Keratinocyte (primary cell): ENCODE measurements around the gene PPCS. TPM values are rescaled to one million over a fixed set of nuclear protein-coding genes. Genes with fewer than 3 reads are reported as not detected.

Experiments used
- DNase-seq: peaks from one replicate; pipeline ENCODE4 v3.0.0-alpha.2; 2011; ENCODE audit warnings: low read depth, missing footprints, low spot score
- FAIRE-seq: peaks from 2 replicates; lab custom pipeline; 2011; peaks lifted over from hg19 to GRCh38; lab: Jason Lieb, UNC
- H2AFZ ChIP-seq: 2 replicates; pipeline ENCODE4 v1.6.0; 2012; ENCODE audit warnings: low read length, control low read depth, inconsistent platforms; ENCODE audit not compliant: control insufficient read depth
- H3K27ac ChIP-seq: 2 replicates; pipeline ENCODE4 v1.5.1; 2011; ENCODE audit warnings: low read length; ENCODE audit not compliant: control insufficient read depth, insufficient read depth
- H3K27me3 ChIP-seq: 3 replicates; pipeline ENCODE4 v1.6.0; 2011; ENCODE audit warnings: low read length; ENCODE audit not compliant: control insufficient read depth, insufficient read depth; ENCODE audit errors: extremely low read depth
- H3K36me3 ChIP-seq, 2 experiments: 2 replicates in 1 of 2; 3 replicates in 1 of 2; pipeline ENCODE4 v1.5.1; 2011; ENCODE audit warnings: low read length in 2 of 2, mild to moderate bottlenecking in 1 of 2; ENCODE audit not compliant: control insufficient read depth in 2 of 2, insufficient read depth in 2 of 2; ENCODE audit errors: extremely low read depth in 1 of 2
- H3K4me1 ChIP-seq: 3 replicates; pipeline ENCODE4 v1.5.1; 2011; ENCODE audit warnings: low read length; ENCODE audit not compliant: control insufficient read depth, insufficient read depth; ENCODE audit errors: extremely low read depth
- H3K4me2 ChIP-seq: 3 replicates; pipeline ENCODE4 v1.6.0; 2011; ENCODE audit warnings: low read depth, low read length; ENCODE audit not compliant: control insufficient read depth, insufficient read depth; ENCODE audit errors: extremely low read depth
- H3K4me3 ChIP-seq, 3 experiments: fragments of 200-600 bp in 1 of 3; sonication (generic) in 1 of 3; 2 replicates in 2 of 3; 3 replicates in 1 of 3; pipeline ENCODE4 v1.5.1; 2011 to 2016; ENCODE audit warnings: low read length in 3 of 3, mild to moderate bottlenecking in 3 of 3, control low read depth in 2 of 3, inconsistent platforms in 1 of 3, low read depth in 1 of 3, mixed read lengths in 1 of 3, mixed run types in 1 of 3, moderate library complexity in 1 of 3; ENCODE audit not compliant: control insufficient read depth in 2 of 3, insufficient read depth in 2 of 3; ENCODE audit errors: extremely low read depth in 1 of 3
- H3K79me2 ChIP-seq: 2 replicates; pipeline ENCODE4 v1.6.0; 2012; ENCODE audit warnings: low read length; ENCODE audit not compliant: control insufficient read depth, insufficient read depth
- H3K9ac ChIP-seq: 3 replicates; pipeline ENCODE4 v1.6.0; 2011; ENCODE audit warnings: low read length; ENCODE audit not compliant: control insufficient read depth, insufficient read depth; ENCODE audit errors: extremely low read depth
- H3K9me1 ChIP-seq: 3 replicates; pipeline ENCODE4 v1.6.0; 2011; ENCODE audit warnings: low read length; ENCODE audit not compliant: control insufficient read depth, insufficient read depth; ENCODE audit errors: extremely low read depth
- H3K9me3 ChIP-seq: 2 replicates; pipeline ENCODE4 v1.5.1; 2012; ENCODE audit warnings: low read depth, low read length; ENCODE audit not compliant: control insufficient read depth
- H4K20me1 ChIP-seq: 3 replicates; pipeline ENCODE4 v1.6.0; 2011; ENCODE audit warnings: low read length; ENCODE audit not compliant: control insufficient read depth, insufficient read depth; ENCODE audit errors: extremely low read depth
- EZH2 ChIP-seq: IDR thresholded peaks from one replicate; pipeline ENCODE4 v1.6.1; 2012; ENCODE audit warnings: inconsistent platforms, mild to moderate bottlenecking, low read length, moderate library complexity
- dilution Hi-C: fragments of 300-500 bp; cut with MboI; formaldehyde crosslinking; loops from one replicate; pipeline ENCODE4 v1.7.0; 2020; ENCODE audit warnings: low sequenced_read_pairs; ENCODE audit not compliant: extremely low pct_ligation_motif_present
- polyA plus RNA-seq, 5 experiments: library from polyadenylated mRNA; depleted of rRNA in 3 of 5; stranded (reverse) in 3 of 5; stranded (forward) in 1 of 5; unstranded in 1 of 5; fragments of >200 nt; gene quantifications; 1 replicate in 1 of 5; 2 replicates in 3 of 5; 3 replicates in 1 of 5; pipeline versions ENCODE4 v1.2.1 to v1.2.3, GENCODE V29; 2011 to 2012; ENCODE audit warnings: missing spikeins in 2 of 5, low read depth in 1 of 5, low replicate concordance in 1 of 5
- TF ChIP-seq, protein P1 (sequence below), 3 experiments: IDR thresholded peaks in 1 of 3; conservative IDR thresholded peaks in 1 of 3; optimal IDR thresholded peaks in 1 of 3; 2 replicates in 2 of 3; 3 replicates in 1 of 3; pipeline versions ENCODE3 to v1.5.1; 2011; ENCODE audit warnings: low read length in 3 of 3, mild to moderate bottlenecking in 3 of 3, moderate library complexity in 2 of 3, control low read depth in 1 of 3, inconsistent platforms in 1 of 3; ENCODE audit not compliant: insufficient read depth in 2 of 3; ENCODE audit errors: extremely low read depth in 1 of 3

Gene PPCS
- polyA plus RNA-seq, 1 donor (not counting 4 experiments of a cell fraction or from before 2014, with no cell fraction given): 47.3 TPM

- no peak overlapping the region for H3K4me3 ChIP-seq
Measured at GRCh38 chr1:42454403-42454802, 1.9 kb upstream of the PPCS start.

DNA sequence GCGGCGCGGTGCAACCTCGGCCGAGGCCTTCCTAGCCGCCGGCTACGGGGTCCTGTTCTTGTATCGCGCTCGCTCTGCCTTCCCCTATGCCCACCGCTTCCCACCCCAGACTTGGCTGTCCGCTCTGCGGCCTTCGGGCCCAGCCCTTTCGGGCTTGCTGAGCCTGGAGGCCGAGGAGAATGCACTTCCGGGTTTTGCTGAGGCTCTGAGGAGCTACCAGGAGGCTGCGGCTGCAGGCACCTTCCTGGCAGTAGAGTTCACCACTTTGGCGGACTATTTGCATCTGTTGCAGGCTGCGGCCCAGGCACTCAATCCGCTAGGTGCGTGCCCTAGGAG is 379 bp downstream of the PPCS start:
- peak overlapping the region; percentile 92 for H3K9ac ChIP-seq
- H3K79me2 ChIP-seq: peaks cover 13% of the 10 kb centered on the region
- TF ChIP-seq, protein P1, sequence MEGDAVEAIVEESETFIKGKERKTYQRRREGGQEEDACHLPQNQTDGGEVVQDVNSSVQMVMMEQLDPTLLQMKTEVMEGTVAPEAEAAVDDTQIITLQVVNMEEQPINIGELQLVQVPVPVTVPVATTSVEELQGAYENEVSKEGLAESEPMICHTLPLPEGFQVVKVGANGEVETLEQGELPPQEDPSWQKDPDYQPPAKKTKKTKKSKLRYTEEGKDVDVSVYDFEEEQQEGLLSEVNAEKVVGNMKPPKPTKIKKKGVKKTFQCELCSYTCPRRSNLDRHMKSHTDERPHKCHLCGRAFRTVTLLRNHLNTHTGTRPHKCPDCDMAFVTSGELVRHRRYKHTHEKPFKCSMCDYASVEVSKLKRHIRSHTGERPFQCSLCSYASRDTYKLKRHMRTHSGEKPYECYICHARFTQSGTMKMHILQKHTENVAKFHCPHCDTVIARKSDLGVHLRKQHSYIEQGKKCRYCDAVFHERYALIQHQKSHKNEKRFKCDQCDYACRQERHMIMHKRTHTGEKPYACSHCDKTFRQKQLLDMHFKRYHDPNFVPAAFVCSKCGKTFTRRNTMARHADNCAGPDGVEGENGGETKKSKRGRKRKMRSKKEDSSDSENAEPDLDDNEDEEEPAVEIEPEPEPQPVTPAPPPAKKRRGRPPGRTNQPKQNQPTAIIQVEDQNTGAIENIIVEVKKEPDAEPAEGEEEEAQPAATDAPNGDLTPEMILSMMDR (optimal IDR thresholded peaks at IDR 0.05 in 1 of 3, IDR thresholded peaks at IDR 0.05 in 1 of 3, conservative IDR thresholded peaks at IDR 0.05 in 1 of 3; ENCODE audit: extremely low read depth in 1 of 3, insufficient read depth in 2 of 3, low read length in 3 of 3): no peak
- no peak for TF ChIP-seq EZH2
- H4K20me1 ChIP-seq: no peaks in the 10 kb centered on the region
- no peaks in the 10 kb centered on the region for H3K9me1 ChIP-seq
- no peak for DNase-seq
- H2AFZ ChIP-seq: peak overlapping the region; percentile 99
- no peaks in the 10 kb centered on the region for H3K27me3 ChIP-seq
- H3K27ac ChIP-seq: peak overlapping the region; percentile 91
- no peaks in the 10 kb centered on the region for H3K9me3 ChIP-seq
- no peak for FAIRE-seq
- H3K4me2 ChIP-seq: peak overlapping the region; percentile 81
- dilution Hi-C loops: no loop called here
- H3K4me3 ChIP-seq: peak overlapping the region; percentile 68 to 89 (median 73)
- H3K4me1 ChIP-seq: peaks cover 12% of the 10 kb centered on the region
- H3K36me3 ChIP-seq: peaks cover 1 to 3% of the 10 kb centered on the region in 2 experiments

More at GRCh38 chr1:42454403-42454802, 1.9 kb upstream of the PPCS start:
- Histone ChIP-seq H3K27me3 (no peaks in the 10 kb centered on the region), H3K9me1 (no peaks in the 10 kb centered on the region), H3K79me2 (peaks cover 13% of the 10 kb centered on the region), H4K20me1 (no peaks in the 10 kb centered on the region), H3K9me3 (no peaks in the 10 kb centered on the region), H3K36me3 (peaks cover 0 to 1% of the 10 kb centered on the region in 2 experiments), H3K27ac (no peak overlapping the region), H3K9ac (no peak overlapping the region), H3K4me2 (no peak overlapping the region), H2AFZ (no peak overlapping the region), H3K4me1 (peaks cover 12% of the 10 kb centered on the region)
- FAIRE-seq: no peak
- TF ChIP-seq, protein P1 (optimal IDR thresholded peaks at IDR 0.05 in 1 of 3, IDR thresholded peaks at IDR 0.05 in 1 of 3, conservative IDR thresholded peaks at IDR 0.05 in 1 of 3; ENCODE audit: extremely low read depth in 1 of 3, insufficient read depth in 2 of 3, low read length in 3 of 3): no peak
- dilution Hi-C loops: no loop called here
- DNase-seq: no peak
